Lung (tissue), 12 donors: ENCODE results near the gene SLC51A. TPM values are rescaled to one million over a fixed set of nuclear protein-coding genes. Genes with fewer than 3 reads are reported as not detected.

Experiments used
- ATAC-seq: fragments of 200-7000 bp; cut with Tn5 transposase; one replicate; pipeline ENCODE4 v1.9.1; 2020; ENCODE audit warnings: moderate number of reproducible peaks; ENCODE audit not compliant: insufficient read depth, low FRiP score
- DNase-seq, 3 donors: peaks; one replicate each; pipeline ENCODE4 v3.0.0-alpha.2; 2013 to 2017
- H3K27ac ChIP-seq, 2 donors: one replicate each; pipeline ENCODE4 v1.5.1; 2013; ENCODE audit warnings: mild to moderate bottlenecking in 2 of 2, moderate library complexity in 2 of 2, control low read depth in 1 of 2, inconsistent platforms in 1 of 2, low read depth in 1 of 2, low read length in 1 of 2
- H3K27me3 ChIP-seq, 3 donors: one replicate each; pipeline ENCODE4 v1.5.1; 2013; ENCODE audit warnings: low read length in 2 of 3; ENCODE audit not compliant: control insufficient read depth in 3 of 3, insufficient read depth in 3 of 3
- H3K36me3 ChIP-seq, 4 donors: one replicate each; pipeline ENCODE4 v1.5.1; 2013; ENCODE audit warnings: low read length in 4 of 4, mild to moderate bottlenecking in 1 of 4, moderate library complexity in 1 of 4; ENCODE audit not compliant: control insufficient read depth in 4 of 4, insufficient read depth in 4 of 4
- H3K4me1 ChIP-seq, 5 donors: one replicate each; pipeline ENCODE4 v1.5.1; 2013; ENCODE audit warnings: low read length in 5 of 5, mild to moderate bottlenecking in 2 of 5, moderate library complexity in 1 of 5; ENCODE audit not compliant: control insufficient read depth in 5 of 5, insufficient read depth in 5 of 5
- H3K4me3 ChIP-seq: one replicate; pipeline ENCODE4 v1.5.1; 2013; ENCODE audit warnings: mild to moderate bottlenecking, control low read depth, moderate library complexity
- H3K9ac ChIP-seq, 2 donors: one replicate each; pipeline ENCODE4 v1.5.1; 2013; ENCODE audit warnings: low read length in 2 of 2, control low read depth in 1 of 2; ENCODE audit not compliant: insufficient read depth in 1 of 2
- H3K9me3 ChIP-seq, 4 donors: one replicate each; pipeline ENCODE4 v1.5.1; 2013; ENCODE audit warnings: low read length in 3 of 4, mild to moderate bottlenecking in 1 of 4, moderate library complexity in 1 of 4; ENCODE audit not compliant: control insufficient read depth in 4 of 4, insufficient read depth in 3 of 4
- CTCF ChIP-seq: IDR thresholded peaks from 2 replicates; pipeline ENCODE4 v1.5.1; 2012; ENCODE audit warnings: mild to moderate bottlenecking; ENCODE audit errors: control extremely low read depth, extremely low read depth
- WGBS, 2 donors: extraction: QIAGEN DNeasy Blood & Tissue Kit; methylation state at CpG; one replicate each; pipeline ENCODE4 v1.1.7; 2013; 5-methylcytosine and 5-hydroxymethylcytosine counted together
- polyA plus RNA-seq, 2 donors: library from polyadenylated mRNA; stranded (reverse); fragments of 200-250 nt; gene quantifications; one replicate each; pipeline ENCODE4 v1.2.1, GENCODE V29; 2013
- total RNA-seq, 2 donors: library from RNA; depleted of rRNA in 1 of 2; stranded (reverse); fragments of >200 nt in 1 of 2; gene quantifications; one replicate each; pipeline ENCODE4 v1.2.1, GENCODE V29; 2014 to 2021
- donor health status: control.
- donor health status: control.
- donor health status: Bipolar disorder and iron deficiency.
- donor health status: healthy.
- donor health status: DM: yes; HTN: yes; CAD: no.

SLC51A gene
- total and polyA plus RNA-seq, 4 donors, result 0.73 to 7.2 (median 1.9) TPM

- Histone ChIP-seq H3K27me3 (no peaks in the 10 kb centered on the region), H3K36me3 (no peaks in the 10 kb centered on the region), H3K9me3 (no peaks in the 10 kb centered on the region), H3K27ac (no peak overlapping the region), H3K4me3 (no peak overlapping the region), H3K9ac (no peak overlapping the region), H3K4me1 (no peaks in the 10 kb centered on the region)
- ATAC-seq, result no peak
- WGBS, 2 donors, result 91 to 92% methylated on average over 15 of the region's 15 CpGs
- no peak for TF ChIP-seq CTCF
- no peak for DNase-seq
These were observed 9.5 kb downstream of the SLC51A start for GRCh38 chr3:196225763-196226364.

GRCh38 chr3:196227121-196227561, 10.8 kb downstream of the SLC51A start:
- no peak for DNase-seq
- no peaks in the 10 kb centered on the region for H3K9me3 ChIP-seq
- TF ChIP-seq CTCF, result no peak
- no peaks in the 10 kb centered on the region for H3K4me1 ChIP-seq
- H3K27me3 ChIP-seq, result no peaks in the 10 kb centered on the region
- H3K36me3 ChIP-seq, result no peaks in the 10 kb centered on the region
- H3K9ac ChIP-seq, result no peak overlapping the region
- ATAC-seq, result no peak
- no peak overlapping the region for H3K4me3 ChIP-seq
- WGBS, 2 donors, result 73 to 83% methylated on average over 14 of the region's 14 CpGs
- H3K27ac ChIP-seq, result no peak overlapping the region

- 55 to 72% methylated on average over 24 of the region's 24 CpGs for WGBS, 2 donors
- Histone ChIP-seq H3K27me3 (no peaks in the 10 kb centered on the region), H3K4me3 (no peak overlapping the region), H3K9me3 (no peaks in the 10 kb centered on the region), H3K36me3 (no peaks in the 10 kb centered on the region), H3K4me1 (no peaks in the 10 kb centered on the region), H3K27ac (no peak overlapping the region), H3K9ac (no peak overlapping the region)
- DNase-seq (peak in 1 of 3 donors; percentile 32), ATAC-seq (no peak)
- no peak for TF ChIP-seq CTCF
These were observed 11.5 kb downstream of the SLC51A start for GRCh38 chr3:196227629-196228493.
